ENCODE data around the gene IFT88. TPM values are rescaled to one million over a fixed set of nuclear protein-coding genes. Genes with fewer than 3 reads are reported as not detected.

Gene IFT88
- polyA plus RNA-seq, 1 donor: 14.1 TPM

GRCh38 chr13:20567881-20568528 is 1.0 kb downstream of the IFT88 start:
- peak; percentile 27 for DNase-seq

GRCh38 chr13:20570517-20570916 is 3.6 kb downstream of the IFT88 start:
- no peak for DNase-seq

DNA sequence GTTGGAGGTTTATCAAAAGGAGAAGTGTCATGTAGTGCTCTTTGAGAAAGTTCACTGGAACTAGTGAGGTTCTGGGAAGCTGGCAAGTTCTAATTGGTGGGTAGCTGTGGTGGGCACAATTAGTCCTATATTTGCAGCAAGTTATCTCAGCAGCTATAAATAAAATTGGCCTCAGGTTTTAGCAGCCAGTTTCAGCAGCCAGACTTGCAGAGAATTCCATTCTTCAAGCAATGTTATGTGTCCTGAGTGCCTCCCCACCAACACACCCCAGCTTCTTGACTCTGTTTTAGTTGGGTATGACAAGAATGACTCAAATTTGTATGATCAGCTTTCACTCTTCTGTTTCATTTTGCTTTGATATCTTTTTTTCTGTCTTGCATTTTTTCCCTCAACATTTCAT is 4.7 kb downstream of the IFT88 start:
- DNase-seq: no peak

DNA sequence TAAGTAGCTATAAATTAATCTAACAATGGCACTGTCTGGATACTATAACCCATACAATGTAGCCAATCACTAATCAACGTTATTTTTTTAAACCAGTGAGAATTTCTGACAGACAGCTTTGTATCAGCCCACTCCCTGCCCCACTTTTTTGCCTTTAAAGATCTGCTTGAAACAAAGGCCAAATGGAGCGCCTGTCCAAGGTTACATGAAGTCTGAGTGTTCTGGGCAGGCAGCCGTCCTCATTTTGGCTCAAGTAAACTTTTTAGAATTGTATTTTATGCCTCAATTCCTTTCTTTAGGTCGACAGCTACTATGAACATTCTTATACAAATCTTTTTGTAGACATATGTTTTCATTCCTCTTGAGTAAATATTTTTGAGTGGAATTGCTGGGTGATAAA is 6.2 kb downstream of the IFT88 start:
- no peak for DNase-seq

DNA sequence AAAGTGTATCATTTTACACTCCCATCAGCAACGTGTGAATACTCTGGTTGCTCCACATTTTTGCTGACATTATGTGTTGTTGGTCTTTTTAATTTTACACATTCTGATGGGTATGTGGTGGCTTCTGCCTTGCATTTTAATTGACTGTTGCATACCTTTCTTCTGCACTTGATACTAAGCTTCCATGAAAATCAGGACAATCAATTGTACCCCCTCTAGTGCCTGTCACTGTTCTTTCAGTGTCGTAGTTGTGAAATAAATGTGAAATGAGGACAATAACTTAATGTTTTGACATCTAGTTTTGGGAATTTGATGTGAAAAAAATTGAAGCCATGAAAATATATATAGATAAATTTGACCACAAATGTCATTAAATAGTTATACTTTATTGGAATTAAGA is 6.7 kb downstream of the IFT88 start:
- no peak for DNase-seq

DNA sequence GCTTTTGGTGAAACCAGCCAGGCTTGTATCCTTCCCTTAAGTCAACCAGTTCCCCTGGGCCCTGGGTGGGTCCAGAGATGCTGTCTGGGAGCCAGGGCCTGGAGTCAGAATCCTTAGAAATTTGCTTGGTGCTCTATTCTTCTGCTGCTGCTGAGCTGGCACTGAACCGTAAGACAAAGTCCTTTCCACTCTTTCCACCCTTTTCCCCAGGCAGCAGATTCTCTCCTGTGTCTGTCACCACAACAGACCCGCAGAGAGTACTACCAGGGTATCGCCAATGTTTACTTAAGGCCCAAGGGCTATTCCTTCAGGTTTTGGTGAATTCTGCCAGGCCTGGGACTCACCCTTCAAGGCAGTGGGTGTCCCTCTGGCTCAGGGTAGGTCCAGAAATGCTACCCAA is 12.2 kb downstream of the IFT88 start:
- DNase-seq: no peak

DNA sequence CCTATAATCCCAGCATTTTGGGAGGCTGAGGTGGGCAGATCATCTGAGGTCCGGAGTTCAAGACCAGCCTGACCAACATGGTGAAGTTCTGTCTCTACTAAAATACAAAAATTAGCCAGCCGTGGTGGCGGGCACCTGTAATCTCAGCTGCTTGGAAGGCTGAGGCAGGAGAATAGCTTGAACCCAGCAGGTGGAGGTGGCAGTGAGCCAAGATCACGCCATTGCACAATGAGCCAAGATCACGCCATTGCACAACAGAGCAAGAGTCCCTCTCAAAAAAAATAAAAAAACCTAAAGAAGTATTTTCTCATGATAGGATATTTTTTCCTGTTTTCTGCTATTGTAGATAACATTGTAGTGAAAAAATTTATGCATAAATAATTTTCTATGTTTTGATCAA is 13.3 kb downstream of the IFT88 start:
- no peak for DNase-seq

DNA sequence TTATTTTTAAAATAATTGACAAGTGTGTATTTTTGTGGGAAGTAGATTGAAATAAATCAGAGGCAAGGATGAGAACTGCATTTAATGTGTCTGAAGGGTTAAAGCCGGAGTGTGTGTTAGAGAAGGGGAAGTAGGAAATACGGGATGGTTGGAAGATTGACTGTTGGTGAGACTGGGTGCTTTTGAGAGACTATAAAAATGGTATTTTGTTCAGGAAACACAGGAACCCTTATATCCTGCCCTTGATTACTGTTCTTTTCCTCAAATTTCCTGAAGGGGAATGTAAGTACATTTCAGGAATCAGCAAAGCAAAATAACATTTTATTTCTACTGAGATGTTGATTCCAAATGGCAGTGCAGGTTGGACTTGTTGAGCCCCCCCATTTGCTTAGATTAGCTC is 15.1 kb downstream of the IFT88 start:
- DNase-seq: no peak

DNA sequence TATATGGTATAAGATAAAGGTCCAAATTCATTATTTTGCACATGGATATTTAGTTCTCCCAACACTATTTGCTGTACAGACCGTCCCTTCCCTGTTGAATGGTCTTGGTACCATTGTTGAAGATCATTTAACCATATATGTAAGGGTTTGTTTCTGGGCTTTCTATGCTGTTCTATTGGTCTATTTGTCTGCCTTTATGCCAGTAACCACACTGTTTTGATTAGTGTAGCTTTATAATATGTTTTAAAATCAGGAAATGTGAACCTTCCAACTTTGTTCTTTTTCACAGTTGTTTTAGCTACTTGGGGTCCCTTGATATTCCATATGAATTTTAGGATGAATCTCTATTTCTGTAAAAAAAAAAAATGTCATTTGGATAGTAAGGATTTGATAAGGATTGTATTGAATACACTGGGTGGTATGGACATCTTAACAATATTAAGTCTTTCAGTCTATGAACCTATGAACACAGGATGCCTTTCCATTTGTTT is 16.9 kb downstream of the IFT88 start:
- DNase-seq: no peak

DNA sequence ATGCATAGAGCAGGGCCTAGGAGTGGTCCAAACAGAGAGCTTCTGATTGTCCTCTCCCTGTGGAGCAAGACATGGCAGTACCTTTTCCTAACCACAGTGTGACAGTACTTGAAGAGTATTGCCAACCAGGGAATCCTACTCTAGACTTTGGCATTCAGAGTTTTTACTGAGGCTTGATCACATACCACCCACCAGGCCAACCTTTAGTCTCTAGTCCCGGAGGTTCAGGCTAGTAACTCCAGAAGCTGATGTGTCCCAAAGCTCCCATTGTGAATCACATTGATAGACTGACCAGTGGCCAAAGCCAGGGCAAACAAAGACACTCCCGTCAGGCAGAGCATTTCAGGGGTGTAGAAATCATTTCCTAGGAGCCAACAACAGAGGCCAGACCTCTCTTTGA is 18.4 kb downstream of the IFT88 start:
- DNase-seq: no peak

DNA sequence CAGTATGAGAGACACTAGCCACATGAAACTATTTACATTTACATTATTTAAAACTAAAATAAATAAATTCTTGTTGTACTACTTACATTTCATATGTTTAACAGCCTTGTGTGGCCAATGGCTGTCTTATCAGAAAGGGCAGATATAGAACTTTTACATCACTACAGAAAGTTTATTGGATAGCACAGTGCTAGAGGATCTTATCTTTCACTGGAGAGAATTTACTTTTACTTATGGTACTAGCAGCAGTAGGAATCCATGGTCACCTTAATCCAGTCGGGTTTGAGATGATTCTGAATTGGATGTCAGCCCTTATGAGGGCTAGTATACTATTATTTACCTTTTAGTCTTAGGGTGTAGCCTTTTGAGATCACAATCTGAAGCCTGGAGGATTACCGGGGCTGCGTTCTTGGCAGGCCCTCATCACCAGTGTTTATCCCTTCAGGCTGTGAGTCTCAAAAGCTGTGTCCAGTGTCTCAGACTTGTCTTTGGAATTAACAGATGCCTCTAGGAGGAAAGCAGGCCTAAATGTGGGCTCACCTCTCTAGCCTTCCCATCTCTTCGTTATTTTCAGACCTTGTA is 21.7 kb downstream of the IFT88 start:
- DNase-seq: no peak

- DNase-seq: no peak
Observed at GRCh38 chr13:20590561-20590960, 23.6 kb downstream of the IFT88 start.

DNA sequence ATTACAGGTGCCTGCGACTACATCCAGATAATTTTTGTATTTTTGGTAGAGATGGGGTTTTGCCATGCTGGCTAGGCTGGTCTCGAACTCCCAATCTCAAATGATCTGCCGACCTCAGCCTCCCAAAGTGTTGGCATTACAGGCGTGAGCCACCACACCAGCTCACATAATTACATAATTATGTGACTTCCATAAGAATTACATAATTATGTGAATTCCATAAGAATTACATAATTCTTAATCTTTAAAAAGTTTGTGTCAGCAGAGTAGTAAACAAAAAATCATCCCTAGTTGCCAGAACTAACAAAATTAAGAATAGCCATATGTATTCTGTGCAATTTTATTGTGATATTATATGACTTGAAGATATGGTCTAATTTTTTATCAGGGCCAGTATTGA is 25.6 kb downstream of the IFT88 start:
- no peak for DNase-seq

- no peak for DNase-seq
Observed at GRCh38 chr13:20594280-20594679, 27.3 kb downstream of the IFT88 start.

- DNase-seq: no peak
Observed at GRCh38 chr13:20607015-20607414, 40.1 kb downstream of the IFT88 start.

- DNase-seq: no peak
Observed at GRCh38 chr13:20608438-20609020, 41.6 kb downstream of the IFT88 start.

DNA sequence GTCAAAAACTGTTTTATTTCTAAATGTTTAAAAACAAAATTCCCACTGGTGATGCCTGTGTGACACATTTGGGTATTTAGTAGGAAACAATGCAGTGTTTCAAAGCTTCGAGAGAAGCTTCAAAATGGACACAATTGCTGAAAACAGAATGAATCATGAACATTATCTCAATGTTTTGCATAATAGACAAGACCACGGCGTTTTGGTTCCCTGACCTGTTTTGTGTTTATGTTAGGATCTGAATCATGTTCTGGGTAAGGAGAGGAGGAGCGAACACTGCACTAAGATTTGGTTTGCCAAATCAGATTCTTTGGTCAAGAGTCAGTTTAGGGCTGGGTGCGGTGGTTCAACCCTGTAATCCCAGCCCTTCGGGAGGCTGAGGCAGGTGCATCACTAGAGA is 42.2 kb downstream of the IFT88 start:
- DNase-seq: no peak

DNA sequence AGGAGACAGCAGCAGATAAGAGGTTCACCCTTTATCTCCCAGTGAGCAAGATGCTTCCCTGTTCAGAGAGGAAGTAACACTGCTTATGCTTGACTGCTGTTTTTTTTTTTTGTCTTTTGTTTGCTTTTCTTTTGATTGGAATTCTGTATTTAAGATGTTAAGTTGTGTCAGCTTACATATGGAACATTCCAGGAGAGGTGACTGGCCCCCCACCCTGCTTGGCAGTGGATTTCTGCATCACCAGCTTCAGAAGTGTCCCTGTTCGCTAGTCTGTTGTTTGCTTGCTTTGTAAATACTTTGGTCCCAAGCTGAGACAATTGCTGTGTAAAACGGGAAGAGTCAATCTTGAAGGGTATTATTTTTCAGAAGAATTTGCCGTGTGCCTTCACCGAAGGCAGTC is 43.0 kb downstream of the IFT88 start:
- no peak for DNase-seq

DNA sequence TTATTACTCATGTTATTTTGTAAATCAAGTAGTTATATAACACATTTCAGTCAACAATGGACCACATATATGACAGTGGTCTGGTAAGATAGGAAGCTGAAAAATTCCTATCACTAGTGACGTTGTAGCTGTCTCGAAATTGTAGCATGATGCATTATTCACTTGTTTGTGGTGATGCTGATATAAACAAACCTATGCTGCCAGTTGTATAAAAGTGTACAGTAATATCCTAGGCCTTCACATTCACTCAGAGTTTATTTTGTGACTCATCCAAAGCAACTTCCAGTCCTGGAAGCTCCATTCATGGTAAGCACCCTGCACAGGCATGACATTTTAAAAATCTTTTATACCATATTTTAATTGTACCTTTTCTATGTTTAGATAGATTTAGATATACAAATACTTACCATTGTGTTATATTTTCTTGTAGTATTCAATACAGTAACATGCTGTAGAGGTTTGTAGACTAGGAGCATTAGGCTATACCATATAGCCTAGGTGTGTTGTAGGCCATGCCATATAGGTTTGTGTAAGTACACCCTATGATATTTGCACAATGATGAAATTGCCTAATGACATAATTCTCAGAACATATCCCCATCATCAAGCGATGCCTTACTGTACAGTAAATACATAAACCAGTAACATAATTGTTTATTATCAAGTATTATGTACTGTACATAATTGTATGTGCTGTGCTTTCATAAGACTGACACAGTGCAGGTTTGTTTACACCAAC is 49.3 kb downstream of the IFT88 start:
- DNase-seq: no peak

DNA sequence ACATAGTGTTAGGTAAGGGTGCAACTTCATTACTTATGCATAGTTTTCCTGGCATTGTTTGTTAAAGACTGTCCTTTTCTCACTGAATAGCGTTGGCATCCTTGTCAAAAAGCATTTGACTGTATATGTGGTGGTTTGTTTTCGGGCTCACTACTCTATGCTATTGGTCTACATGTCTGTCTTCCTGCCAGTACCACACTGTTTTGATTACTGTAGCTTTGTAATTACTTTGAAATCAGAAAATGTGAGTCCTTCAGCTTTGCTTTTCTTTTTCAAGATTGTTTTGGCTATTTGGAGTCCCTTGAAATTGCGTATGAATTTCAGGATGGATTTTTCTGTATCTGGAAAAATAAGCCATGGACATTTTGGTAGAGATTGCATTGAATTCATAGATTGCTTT is 56.0 kb downstream of the IFT88 start:
- no peak for DNase-seq

DNA sequence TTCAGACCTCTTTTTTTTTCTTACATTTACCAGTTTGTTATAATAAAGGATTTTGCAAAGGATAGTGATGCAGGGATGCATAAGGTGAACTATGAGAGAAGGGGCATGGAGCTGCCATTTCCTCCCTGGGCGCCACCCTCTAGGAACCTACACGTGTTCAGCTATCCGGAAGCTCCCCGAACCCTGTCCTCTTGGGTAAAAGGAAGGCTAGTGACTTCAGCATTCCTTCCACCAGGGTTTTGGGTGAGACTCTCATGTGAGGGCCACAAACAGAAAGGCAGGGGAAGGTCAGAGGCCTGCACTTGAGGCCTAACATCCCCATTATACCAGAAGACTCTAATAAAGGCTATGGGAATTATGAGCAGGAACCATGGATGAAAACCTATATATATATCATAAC is 57.3 kb downstream of the IFT88 start:
- no peak for DNase-seq

DNA sequence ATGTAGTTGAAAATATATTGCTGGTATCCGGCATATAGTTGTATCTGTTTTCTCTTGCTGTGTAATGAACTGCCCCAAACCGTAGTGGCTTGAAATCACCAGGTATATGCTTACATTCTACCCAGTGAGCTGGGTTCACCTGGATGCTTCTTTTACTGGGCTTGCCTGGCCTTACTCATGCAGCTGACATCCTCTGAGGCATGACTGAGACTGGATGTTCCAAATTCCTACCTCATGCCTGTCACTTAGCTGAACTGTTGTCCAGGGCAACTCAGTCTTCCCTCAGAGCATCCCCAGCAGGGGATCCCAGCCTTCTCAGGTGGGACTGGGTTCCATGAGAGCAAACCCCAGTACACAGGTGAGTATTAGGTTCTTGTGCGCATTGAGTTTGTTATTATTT is 66.8 kb downstream of the IFT88 start:
- DNase-seq: no peak

- DNase-seq: no peak
Observed at GRCh38 chr13:20636079-20636478, 69.1 kb downstream of the IFT88 start.

DNA sequence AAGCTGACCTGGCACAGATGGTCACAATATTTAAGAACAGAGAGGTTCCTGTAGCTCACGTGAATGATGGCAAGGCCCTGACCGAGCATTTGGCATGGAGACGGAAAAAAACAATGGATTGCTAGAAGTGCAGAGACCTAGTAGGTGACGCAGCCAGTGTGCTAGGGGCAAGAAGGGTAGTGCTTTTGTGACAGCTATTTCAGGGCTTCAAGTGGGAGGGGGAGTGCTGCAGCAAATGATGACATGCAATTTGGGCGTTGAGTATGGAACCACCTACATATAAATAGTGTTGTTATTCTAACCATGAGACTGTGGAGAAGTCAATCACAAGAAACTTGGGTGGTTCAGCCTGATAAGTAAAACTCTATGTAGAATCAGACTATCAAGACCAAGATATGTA is 70.9 kb downstream of the IFT88 start:
- DNase-seq: no peak
